IMR-90 (cell line): ENCODE results near the gene CST7. TPM values are rescaled to one million over a fixed set of nuclear protein-coding genes. Genes with fewer than 3 reads are reported as not detected.

Experiments
- ATAC-seq: fragments of 200-7000 bp; cut with Tn5 transposase; 2 replicates; pipeline ENCODE4 v1.9.1; 2020; ENCODE audit warnings: low read depth, mild to moderate bottlenecking, moderate library complexity
- BruUV-seq: library from RNA; stranded (reverse); fragments of 400-500 nt; replicated peaks from 2 replicates; lab custom pipeline; 2021; lab: Mats Ljungman, UMichigan
- CTCF ChIA-PET: fragments of 300-600 bp; formaldehyde crosslinking; extraction: SDS; loops from one replicate; lab custom pipeline; 2021; ENCODE audit warnings: antibody characterized with exemption; lab: Yijun Ruan, JAX
- POLR2A ChIA-PET: fragments of 300-600 bp; sonication (Branson Sonifier 250); formaldehyde crosslinking; loops from one replicate; lab custom pipeline; 2022; ENCODE audit warnings: antibody characterized with exemption; ENCODE audit not compliant: unreplicated experiment; lab: Charles Lee
- DNase-seq: peaks from one replicate; pipeline ENCODE4 v3.0.0; 2013
- H2AFZ ChIP-seq: replicated peaks from 2 replicates; pipeline ENCODE3; 2013; ENCODE audit warnings: low read length, mild to moderate bottlenecking; ENCODE audit not compliant: poor library complexity
- H2AK5ac ChIP-seq: 2 replicates; pipeline ENCODE4 v1.6.1; 2013; ENCODE audit warnings: low read depth, low read length, inconsistent platforms
- H2AK9ac ChIP-seq: replicated peaks from 2 replicates; pipeline ENCODE3; 2013; ENCODE audit warnings: mild to moderate bottlenecking, low read depth, low read length, moderate library complexity; ENCODE audit not compliant: poor library complexity
- H2BK120ac ChIP-seq: 2 replicates; pipeline ENCODE4 v1.6.1; 2013; ENCODE audit warnings: low read depth, low read length, inconsistent platforms
- H2BK15ac ChIP-seq: 3 replicates; pipeline ENCODE4 v1.6.1; 2013; ENCODE audit warnings: low read depth, low read length, inconsistent platforms
- H2BK20ac ChIP-seq: 2 replicates; pipeline ENCODE4 v1.6.1; 2013; ENCODE audit warnings: low read depth, mild to moderate bottlenecking, inconsistent platforms, low read length, moderate library complexity
- H2BK5ac ChIP-seq: 2 replicates; pipeline ENCODE4 v1.6.1; 2013; ENCODE audit warnings: mild to moderate bottlenecking, low read depth, low read length, inconsistent platforms; ENCODE audit not compliant: poor library complexity, severe bottlenecking
- H3K14ac ChIP-seq: replicated peaks from 2 replicates; pipeline ENCODE4 v1.6.1; 2013; ENCODE audit warnings: low read depth, low read length, inconsistent platforms
- H3K18ac ChIP-seq: 2 replicates; pipeline ENCODE4 v1.6.1; 2013; ENCODE audit warnings: low read depth, low read length, control low read depth
- H3K23ac ChIP-seq: 2 replicates; pipeline ENCODE4 v1.6.1; 2013; ENCODE audit warnings: low read depth, low read length, inconsistent platforms
- H3K27ac ChIP-seq: 2 replicates; pipeline ENCODE4 v1.5.1; 2013; ENCODE audit warnings: mild to moderate bottlenecking, control low read depth, low read length; ENCODE audit not compliant: insufficient read depth
- H3K27me3 ChIP-seq: 2 replicates; pipeline ENCODE4 v1.6.1; 2013; ENCODE audit warnings: low read length; ENCODE audit not compliant: control insufficient read depth, insufficient read depth
- H3K36me3 ChIP-seq: 2 replicates; pipeline ENCODE4 v1.6.1; 2013; ENCODE audit warnings: low read length, mixed read lengths; ENCODE audit not compliant: control insufficient read depth, insufficient read depth
- H3K4ac ChIP-seq: 2 replicates; pipeline ENCODE4 v1.6.1; 2013; ENCODE audit warnings: low read depth, low read length, inconsistent platforms
- H3K4me1 ChIP-seq: 2 replicates; pipeline ENCODE4 v1.6.1; 2013; ENCODE audit warnings: low read length, mixed read lengths; ENCODE audit not compliant: control insufficient read depth, insufficient read depth
- H3K4me2 ChIP-seq: 2 replicates; pipeline ENCODE4 v1.6.1; 2013; ENCODE audit warnings: low read depth, mild to moderate bottlenecking, control low read depth, low read length, moderate library complexity
- H3K4me3 ChIP-seq: 2 replicates; pipeline ENCODE4 v1.5.1; 2013; ENCODE audit warnings: low read depth, mild to moderate bottlenecking, control low read depth, low read length, moderate library complexity; ENCODE audit not compliant: insufficient read depth
- H3K56ac ChIP-seq: 2 replicates; pipeline ENCODE4 v1.6.1; 2013; ENCODE audit warnings: low read length, inconsistent platforms; ENCODE audit not compliant: insufficient read depth; ENCODE audit errors: extremely low read depth
- H3K79me1 ChIP-seq, 2 experiments: 2 replicates each; pipeline ENCODE4 v1.6.1; 2013; ENCODE audit warnings: low read length in 2 of 2, inconsistent platforms in 1 of 2, low read depth in 1 of 2
- H3K9ac ChIP-seq: 2 replicates; pipeline ENCODE4 v1.6.1; 2013; ENCODE audit warnings: low read depth, low read length, control low read depth
- H3K9me1 ChIP-seq: 2 replicates; pipeline ENCODE4 v1.6.1; 2013; ENCODE audit warnings: low read length, inconsistent platforms; ENCODE audit not compliant: insufficient read depth
- H3K9me3 ChIP-seq: 2 replicates; pipeline ENCODE4 v1.6.1; 2013; ENCODE audit warnings: low read length; ENCODE audit not compliant: control insufficient read depth, insufficient read depth
- H4K20me1 ChIP-seq: 2 replicates; pipeline ENCODE4 v1.6.1; 2013; ENCODE audit warnings: low read length, inconsistent platforms; ENCODE audit not compliant: insufficient read depth
- H4K5ac ChIP-seq: 2 replicates; pipeline ENCODE4 v1.6.1; 2013; ENCODE audit warnings: mild to moderate bottlenecking, low read depth, low read length, control low read depth
- H4K8ac ChIP-seq, 2 experiments: 2 replicates each; pipeline ENCODE4 v1.6.1; 2013; ENCODE audit warnings: low read depth in 2 of 2, low read length in 2 of 2, control low read depth in 1 of 2, inconsistent platforms in 1 of 2
- H4K91ac ChIP-seq: 2 replicates; pipeline ENCODE4 v1.6.1; 2013; ENCODE audit warnings: low read depth, low read length, inconsistent platforms; ENCODE audit not compliant: insufficient read depth
- BHLHE40 ChIP-seq: fragments of 150-350 bp; IDR thresholded peaks from 2 replicates; pipeline ENCODE4 v1.6.1; 2016; ENCODE audit warnings: mild to moderate bottlenecking, low read depth, low read length
- CEBPB ChIP-seq: IDR thresholded peaks from 2 replicates; pipeline ENCODE4 v1.6.1; 2012; ENCODE audit warnings: low read depth, low read length, improper control_type of control experiment
- ELK1 ChIP-seq: fragments of 150-350 bp; IDR thresholded peaks from 2 replicates; pipeline ENCODE4 v1.6.1; 2016; ENCODE audit warnings: low read depth, mild to moderate bottlenecking, low read length, moderate library complexity, borderline replicate concordance
- FOS ChIP-seq: fragments of 150-350 bp; IDR thresholded peaks from 2 replicates; pipeline ENCODE4 v1.6.1; 2016; ENCODE audit warnings: low read depth, low read length
- MAFK ChIP-seq: IDR thresholded peaks from 2 replicates; pipeline ENCODE4 v1.6.1; 2012; ENCODE audit warnings: low read depth, low read length, improper control_type of control experiment
- MAZ ChIP-seq: IDR thresholded peaks from 2 replicates; pipeline ENCODE4 v1.6.1; 2012; ENCODE audit warnings: low read depth, mild to moderate bottlenecking, low read length, improper control_type of control experiment, moderate library complexity, borderline replicate concordance
- MXI1 ChIP-seq: IDR thresholded peaks from 2 replicates; pipeline ENCODE4 v1.6.1; 2012; ENCODE audit warnings: low read depth, mild to moderate bottlenecking, low read length, moderate library complexity, borderline replicate concordance
- POLR2A ChIP-seq: IDR thresholded peaks from 2 replicates; pipeline ENCODE4 v1.6.1; 2012; ENCODE audit warnings: mild to moderate bottlenecking, low read depth, low read length
- RAD21 ChIP-seq: IDR thresholded peaks from 2 replicates; pipeline ENCODE4 v1.6.1; 2012; ENCODE audit warnings: low read length, improper control_type of control experiment
- RCOR1 ChIP-seq: IDR thresholded peaks from 2 replicates; pipeline ENCODE4 v1.6.1; 2012; ENCODE audit warnings: mild to moderate bottlenecking, low read length, improper control_type of control experiment; ENCODE audit not compliant: insufficient replicate concordance
- RFX5 ChIP-seq: IDR thresholded peaks from 2 replicates; pipeline ENCODE4 v1.8.0; 2012; ENCODE audit warnings: low read depth, mild to moderate bottlenecking, low read length, moderate library complexity
- SMC3 ChIP-seq: fragments of 150-350 bp; IDR thresholded peaks from 2 replicates; pipeline ENCODE4 v1.6.1; 2016; ENCODE audit warnings: low read depth, mild to moderate bottlenecking, antibody characterized with exemption, low read length, moderate library complexity
- USF2 ChIP-seq: fragments of 150-350 bp; IDR thresholded peaks from 2 replicates; pipeline ENCODE4 v1.6.1; 2017; ENCODE audit warnings: mild to moderate bottlenecking, antibody characterized with exemption, low read length, low read depth
- WGBS, 2 experiments: methylation state at CpG; one replicate each; pipeline versions ENCODE4 v1.1.5 to v1.1.7; 2013; ENCODE audit warnings: missing lambda C conversion rate in 2 of 2; ENCODE audit not compliant: insufficient read length in 1 of 2; ENCODE audit errors: extremely low coverage in 2 of 2; 5-methylcytosine and 5-hydroxymethylcytosine counted together
- dilution Hi-C: fragments of 300-500 bp; cut with HindIII; formaldehyde crosslinking; loops from one replicate; pipeline ENCODE4 v1.14.3; 2018; ENCODE audit warnings: low sequenced_read_pairs; ENCODE audit not compliant: unreplicated experiment
- in situ Hi-C: fragments of 300-500 bp; cut with MboI; formaldehyde crosslinking; loops from 3 replicates; pipeline ENCODE4 v1.14.3; 2019; ENCODE audit warnings: low sequenced_read_pairs, inconsistent platforms, mixed read lengths
- intact Hi-C: fragments of 100-400 bp; cut with micrococcal nuclease; formaldehyde crosslinking; loops from 2 replicates; pipeline ENCODE4 v1.10.0; 2022
- polyA plus RNA-seq, 3 experiments: library from polyadenylated mRNA; depleted of rRNA; stranded (reverse); fragments of >200 nt; gene quantifications; 2 replicates each; pipeline ENCODE4 v1.2.3, GENCODE V29; 2012; ENCODE audit warnings: low replicate concordance in 1 of 3
- total RNA-seq: library from RNA; depleted of rRNA; stranded (reverse); fragments of >200 nt; gene quantifications from 2 replicates; pipeline ENCODE4 v1.2.3, GENCODE V29; 2012

The CST7 gene
- total and polyA plus RNA-seq, 2 of the 4 experiments (the other 2 are of a cell fraction): not detected

GRCh38 chr20:24987873-24988835 is 39.1 kb downstream of the CST7 start:
- TF ChIP-seq CEBPB: no peak
- no peak for TF ChIP-seq BHLHE40
- TF ChIP-seq RFX5: no peak
- no peak for TF ChIP-seq FOS
- TF ChIP-seq ELK1: no peak
- no peak for TF ChIP-seq USF2
- no peak for TF ChIP-seq POLR2A
- no peak for TF ChIP-seq MAZ
- no peak for TF ChIP-seq SMC3
- no peak for TF ChIP-seq MXI1
- no peak for TF ChIP-seq MAFK
- TF ChIP-seq RCOR1: no peak
- TF ChIP-seq RAD21: no peak
- ATAC-seq (no peak), DNase-seq (no peak)
- H3K4me1 ChIP-seq: no peaks in the 10 kb centered on the region
- H4K20me1 ChIP-seq: peaks cover 2% of the 10 kb centered on the region
- peaks cover 48 to 64% of the 10 kb centered on the region in 2 experiments for H3K79me1 ChIP-seq
- no peak overlapping the region for H3K4me3 ChIP-seq
- H3K27me3 ChIP-seq: no peaks in the 10 kb centered on the region
- no peak overlapping the region for H3K14ac ChIP-seq
- H4K8ac ChIP-seq: no peak overlapping the region
- H2BK20ac ChIP-seq: no peak overlapping the region
- no peak overlapping the region for H3K18ac ChIP-seq
- no peak overlapping the region for H2BK5ac ChIP-seq
- no peak overlapping the region for H2AK9ac ChIP-seq
- POLR2A ChIA-PET: no interaction called here
- H2BK120ac ChIP-seq: no peak overlapping the region
- no peak overlapping the region for H3K4ac ChIP-seq
- in situ Hi-C loops (loop anchor here (25.0 kb wide), 3 partner anchors 599 to 874 kb away; partner anchors contain the start of genes NINL and ZNF337), intact Hi-C loops (no loop called here), dilution Hi-C loops (no loop called here)
- no peak overlapping the region for H3K23ac ChIP-seq
- no peak overlapping the region for H3K9ac ChIP-seq
- H3K9me1 ChIP-seq: peaks cover 10% of the 10 kb centered on the region; the same call in 1 of the 2 replicates
- no peak overlapping the region for H2AFZ ChIP-seq
- no peak overlapping the region for H3K56ac ChIP-seq
- H3K9me3 ChIP-seq: no peaks in the 10 kb centered on the region
- no peaks in the 10 kb centered on the region for H3K36me3 ChIP-seq
- CTCF ChIA-PET: interaction anchor here (0.5 to 0.7 kb wide), 2 partner anchors 1073 to 1587 kb away, joined by 3 to 4 read pairs; no protein-coding TSS in a partner anchor
- WGBS, 2 experiments: 86% methylated on average over 1 of the region's 7 CpGs; no CpG with 5 or more reads in 1 of the 2 experiments
- no peak overlapping the region for H4K91ac ChIP-seq
- no peak overlapping the region for H2AK5ac ChIP-seq
- no peak overlapping the region for H3K27ac ChIP-seq
- H3K4me2 ChIP-seq: no peak overlapping the region
- H2BK15ac ChIP-seq: no peak overlapping the region
- no TSS peak for BruUV-seq
- H4K5ac ChIP-seq: no peak overlapping the region
